ENCODE measurements around the gene LUC7L. TPM values are rescaled to one million over a fixed set of nuclear protein-coding genes. Genes with fewer than 3 reads are reported as not detected.
A peak's percentile ranks its signal among the peaks of the same experiment; 100 is the strongest.

LUC7L gene
- total RNA-seq (2021), result 128 and 137 TPM in 2 replicates
- long read RNA-seq, transcript LUC7L-204 (10 exons, 1,504 nt), result minor isoform, 42 of 376 reads
- long read RNA-seq, transcript LUC7L-221 (11 exons, 1,520 nt), result minor isoform, 6 of 376 reads
- long read RNA-seq, transcript LUC7L-202 (9 exons, 2,097 nt), result minor isoform, 39 of 376 reads
- long read RNA-seq, transcript LUC7L-201 (10 exons, 1,456 nt), result major isoform, 199 of 376 reads
- long read RNA-seq, partial matches to known transcripts, result 33 of 376 reads
- long read RNA-seq, other reads (novel, unspliced or antisense), result 56 of 376 reads

GRCh38 chr16:228852-229730 lies at the start of gene LUC7L:
Gene LUC7L, minus strand, starts transcription at chr16:229449. Its CDS starts 110 bp downstream, at chr16:229339.
- Histone ChIP-seq H3K18ac (ENCODE audit: insufficient read length, low read depth, low read length) (peak within 1 kb of the TSS; percentile 95), H4K8ac (replicated peaks; ENCODE audit: insufficient read length, low read depth, low read length) (no peak within 1 kb of the TSS), H3K4me2 (ENCODE audit: insufficient read depth, insufficient read length, low read length) (peak within 1 kb of the TSS; percentile 97), H3K79me1 (ENCODE audit: insufficient read depth, low read depth, low read length, poor library complexity, severe bottlenecking) (no peaks in the 10 kb centered on the region), H3K27ac (ENCODE audit: insufficient read length, low read depth, low read length) (no peak within 1 kb of the TSS), H2AK5ac (ENCODE audit: insufficient read length, low read length) (no peak within 1 kb of the TSS), H3K23me2 (ENCODE audit: insufficient read length, low read depth, low read length, poor library complexity, severe bottlenecking) (no peaks in the 10 kb centered on the region), H3K4ac (ENCODE audit: low read depth, low read length) (no peak within 1 kb of the TSS; the same call in 1 of the 2 replicates), H3K4me1 (ENCODE audit: insufficient read depth, low read length) (peaks cover 3% of the 10 kb centered on the region; the same call in 1 of the 2 replicates), H4K20me1 (ENCODE audit: control insufficient read depth, insufficient read depth, insufficient read length) (no peaks in the 10 kb centered on the region), H3K56ac (ENCODE audit: insufficient read length, low read depth, low read length) (no peak within 1 kb of the TSS), H3K9ac (ENCODE audit: extremely low read depth, insufficient read length, low read length) (peak within 1 kb of the TSS; percentile 93), H2BK5ac (ENCODE audit: insufficient read length, low read length) (no peak within 1 kb of the TSS), H3K14ac (ENCODE audit: insufficient read depth, low read length) (peak within 1 kb of the TSS; percentile 90), H3K9me3 (ENCODE audit: control insufficient read depth, low read depth, low read length) (no peaks in the 10 kb centered on the region), H2BK15ac (ENCODE audit: low read depth, low read length) (no peak within 1 kb of the TSS), H3T11ph (ENCODE audit: low read length) (no peak within 1 kb of the TSS), H2AFZ (ENCODE audit: low read length) (no peak within 1 kb of the TSS), H2BK120ac (ENCODE audit: low read depth, low read length, poor library complexity, severe bottlenecking) (no peak within 1 kb of the TSS), H3K23ac (ENCODE audit: insufficient read length, low read depth, low read length) (no peak within 1 kb of the TSS), H3K27me3 (ENCODE audit: insufficient read depth, low read length) (no peaks in the 10 kb centered on the region), H4K5ac (ENCODE audit: insufficient read length, low read depth, low read length) (no peak within 1 kb of the TSS), H2BK12ac (ENCODE audit: insufficient read length, low read depth, low read length) (no peak within 1 kb of the TSS), H4K91ac (ENCODE audit: insufficient read length, low read depth, low read length) (no peak within 1 kb of the TSS), H3K79me2 (ENCODE audit: insufficient read depth, low read length) (peaks cover 24% of the 10 kb centered on the region), H2BK20ac (ENCODE audit: low read depth, low read length, poor library complexity, severe bottlenecking) (no peak within 1 kb of the TSS)
- TF ChIP-seq CTCF (conservative IDR thresholded peaks at IDR 0.05), result no peak
- WGBS (ENCODE audit: extremely low coverage, insufficient read length, low lambda C conversion rate), result no CpG with 5 or more reads among the region's 88 CpGs
- Mint-ChIP-seq H3K4me1 (peaks cover 17 to 22% of the 10 kb centered on the region in 2 experiments), H3K36me3 (ENCODE audit: insufficient read depth in 1 of 3, low read depth in 3 of 3) (peaks cover 29 to 43% (median 38%) of the 10 kb centered on the region in 3 experiments; a peak in 6 of 7 replicates), H3K4me3 (peak within 1 kb of the TSS; percentile 94 to 95), H3K9me3 (no peaks in the 10 kb centered on the region; a peak in 1 of 5 replicates), H3K27me3 (ENCODE audit: low read depth) (no peaks in the 10 kb centered on the region), H3K27ac (peak within 1 kb of the TSS; percentile 92 to 95 (median 94); a peak in 6 of 7 replicates)
- DNase-seq, result peak; percentile 91
